MM.1S (cell line): ENCODE data around the gene MRM3.
"Not testable (repeated sequence)": the region's sequence is repeated elsewhere in the genome, so short reads cannot be mapped to it uniquely, and the experiment has no call there.

Source experiments
- EZH2 ChIP-seq: fragments of 300-600 bp; sonication (generic); optimal IDR thresholded peaks from 2 replicates; pipeline ENCODE3; 2017; ENCODE audit warnings: low read depth, mild to moderate bottlenecking, antibody characterized with exemption, low read length, mixed read lengths
- EZH2phosphoT487 ChIP-seq: fragments of 300-600 bp; sonication (generic); IDR thresholded peaks from 2 replicates; pipeline ENCODE4 v1.6.1; 2018; ENCODE audit warnings: antibody characterized with exemption, low read length
- TF ChIP-seq, protein P1 (sequence below): fragments of 300-600 bp; sonication (generic); IDR thresholded peaks from 2 replicates; pipeline ENCODE4 v1.5.1; 2016; ENCODE audit warnings: antibody characterized with exemption, low read length, mixed read lengths

DNA sequence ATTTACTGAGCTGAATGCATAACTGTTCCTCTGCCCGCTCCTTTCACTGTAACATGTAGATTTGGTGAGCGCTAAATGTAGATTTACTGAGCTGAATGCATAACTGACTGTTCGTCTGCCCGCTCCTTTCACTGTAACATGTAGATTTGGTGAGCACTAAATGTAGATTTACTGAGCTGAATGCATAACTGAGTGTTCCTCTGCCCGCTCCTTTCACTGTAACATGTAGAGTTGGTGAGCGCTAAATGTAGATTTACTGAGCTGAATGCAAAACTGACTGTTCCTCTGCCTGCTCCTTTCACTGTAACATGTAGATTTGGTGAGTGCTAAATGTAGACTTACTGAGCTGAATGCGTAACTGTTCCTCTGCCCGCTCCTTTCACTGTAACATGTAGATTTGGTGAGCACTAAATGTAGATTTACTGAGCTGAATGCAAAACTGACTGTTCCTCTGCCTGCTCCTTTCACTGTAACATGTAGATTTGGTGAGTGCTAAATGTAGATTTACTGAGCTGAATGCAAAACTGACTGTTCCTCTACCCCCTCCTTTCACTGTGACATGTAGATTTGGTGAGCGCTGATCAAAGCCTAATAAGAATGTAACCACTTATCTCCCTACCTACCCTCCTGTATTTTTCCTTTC, 26.7 kb upstream of the MRM3 start:
- TF ChIP-seq EZH2phosphoT487, EZH2: not testable (repeated sequence)
- TF ChIP-seq, protein P1, sequence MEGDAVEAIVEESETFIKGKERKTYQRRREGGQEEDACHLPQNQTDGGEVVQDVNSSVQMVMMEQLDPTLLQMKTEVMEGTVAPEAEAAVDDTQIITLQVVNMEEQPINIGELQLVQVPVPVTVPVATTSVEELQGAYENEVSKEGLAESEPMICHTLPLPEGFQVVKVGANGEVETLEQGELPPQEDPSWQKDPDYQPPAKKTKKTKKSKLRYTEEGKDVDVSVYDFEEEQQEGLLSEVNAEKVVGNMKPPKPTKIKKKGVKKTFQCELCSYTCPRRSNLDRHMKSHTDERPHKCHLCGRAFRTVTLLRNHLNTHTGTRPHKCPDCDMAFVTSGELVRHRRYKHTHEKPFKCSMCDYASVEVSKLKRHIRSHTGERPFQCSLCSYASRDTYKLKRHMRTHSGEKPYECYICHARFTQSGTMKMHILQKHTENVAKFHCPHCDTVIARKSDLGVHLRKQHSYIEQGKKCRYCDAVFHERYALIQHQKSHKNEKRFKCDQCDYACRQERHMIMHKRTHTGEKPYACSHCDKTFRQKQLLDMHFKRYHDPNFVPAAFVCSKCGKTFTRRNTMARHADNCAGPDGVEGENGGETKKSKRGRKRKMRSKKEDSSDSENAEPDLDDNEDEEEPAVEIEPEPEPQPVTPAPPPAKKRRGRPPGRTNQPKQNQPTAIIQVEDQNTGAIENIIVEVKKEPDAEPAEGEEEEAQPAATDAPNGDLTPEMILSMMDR: not testable (repeated sequence)
